ENCODE data around the gene CEBPB.
"Not testable (repeated sequence)": the region's sequence is repeated elsewhere in the genome, so short reads cannot be mapped to it uniquely, and the experiment has no call there.

Gene CEBPB

GRCh38 chr20:50190251-50191064, at the start of gene CEBPB:
CEBPB (plus strand) TSS chr20:50190830; CDS start chr20:50191034, 204 bp downstream.
- DNase-seq: peak in 55 of 58 donors; percentile 24 to 88 (median 70)

DNA sequence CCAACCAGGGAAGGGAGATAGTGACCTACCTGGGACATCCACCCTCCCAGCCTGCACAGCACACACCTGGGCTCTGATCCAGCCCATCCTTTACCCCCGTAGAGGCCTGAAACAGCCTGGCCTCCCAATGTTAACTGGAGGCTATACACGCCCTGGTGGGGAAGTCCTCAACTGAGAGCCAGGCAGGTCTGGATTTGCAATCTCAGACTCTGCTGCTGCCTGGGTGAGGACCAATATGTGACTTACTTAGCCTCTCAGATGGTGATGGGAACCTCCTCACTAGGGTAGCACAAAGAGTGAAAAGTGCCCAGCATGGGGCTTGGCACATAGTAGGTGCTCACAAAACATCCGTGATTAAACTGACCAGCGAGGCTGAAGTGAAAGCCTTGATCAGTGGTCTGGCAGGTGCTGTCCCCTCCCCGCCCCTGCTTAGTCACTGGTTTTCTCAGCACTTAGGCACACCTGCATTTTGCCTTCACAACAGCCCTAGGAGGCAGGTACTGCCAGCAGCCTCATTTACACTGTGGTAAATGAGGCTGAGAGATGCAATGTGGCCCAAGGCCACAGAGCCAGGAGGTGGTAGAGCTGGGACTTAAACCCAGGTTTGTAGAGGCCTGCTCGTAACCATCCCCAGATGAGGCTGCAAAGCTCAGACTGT, 49.5 kb upstream of the CEBPB start:
- no peak for DNase-seq

GRCh38 chr20:50141811-50142561, 48.6 kb upstream of the CEBPB start:
- DNase-seq: no peak

DNA sequence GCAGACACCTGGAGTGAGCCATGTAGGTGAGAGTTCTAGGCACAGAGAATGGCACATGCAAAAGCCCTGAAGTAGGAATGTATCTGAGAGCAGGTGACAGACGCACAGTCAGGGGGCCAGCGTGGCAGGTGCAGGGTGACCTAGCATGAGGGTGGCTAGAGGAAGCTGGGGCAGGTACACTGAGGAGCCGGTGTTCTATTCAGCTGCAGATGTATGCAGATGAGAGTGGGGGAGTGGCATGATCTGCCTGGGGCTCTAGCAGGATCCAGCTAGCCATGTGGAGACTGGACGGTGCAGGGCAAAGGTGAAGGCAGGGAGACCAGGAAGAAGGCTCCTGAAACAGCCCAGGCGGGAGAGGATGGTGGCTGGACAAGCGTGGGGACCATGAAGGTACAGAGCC, 47.8 kb upstream of the CEBPB start:
- DNase-seq: no peak

DNA sequence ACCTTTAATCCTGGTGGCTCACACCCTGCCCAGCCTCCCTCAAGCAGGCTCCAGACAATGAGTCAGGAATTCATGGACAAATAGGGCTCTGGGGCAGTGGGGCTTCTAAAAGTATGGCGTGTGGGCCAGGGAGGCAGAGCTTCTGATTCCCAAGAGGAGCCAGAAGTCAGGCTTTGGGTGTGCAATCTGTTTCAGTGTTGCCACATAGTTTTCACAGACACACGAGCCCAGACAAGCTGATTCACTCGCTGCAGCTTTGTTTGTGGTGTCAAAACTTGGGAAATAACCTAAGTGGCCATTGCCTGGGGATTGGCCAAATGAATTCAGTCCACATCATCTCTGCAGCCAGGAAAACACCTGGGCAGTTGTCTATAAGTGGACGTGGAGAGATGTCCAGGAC, 46.3 kb upstream of the CEBPB start:
- DNase-seq: no peak

- DNase-seq: no peak
Observed at GRCh38 chr20:50145566-50145965, 45.1 kb upstream of the CEBPB start.

DNA sequence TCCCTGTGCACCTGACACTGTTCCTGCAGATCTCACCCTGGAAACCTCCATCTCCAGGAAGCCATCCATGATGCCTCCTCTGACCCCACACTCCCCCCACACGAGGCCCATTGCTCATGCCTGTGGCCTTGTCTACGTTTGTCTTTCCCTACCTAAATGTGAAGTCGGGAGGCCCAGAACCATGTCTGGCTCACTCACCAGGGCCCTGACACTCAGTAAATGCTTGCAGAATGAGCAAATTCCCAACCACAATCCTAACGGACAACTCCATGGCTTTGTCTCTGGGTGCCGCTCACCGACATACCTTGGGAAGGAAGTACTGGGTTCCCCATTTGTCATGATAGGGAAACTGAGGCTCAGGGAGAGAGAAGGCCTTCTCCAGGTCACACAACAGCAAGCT, 44.4 kb upstream of the CEBPB start:
- DNase-seq: no peak

DNA sequence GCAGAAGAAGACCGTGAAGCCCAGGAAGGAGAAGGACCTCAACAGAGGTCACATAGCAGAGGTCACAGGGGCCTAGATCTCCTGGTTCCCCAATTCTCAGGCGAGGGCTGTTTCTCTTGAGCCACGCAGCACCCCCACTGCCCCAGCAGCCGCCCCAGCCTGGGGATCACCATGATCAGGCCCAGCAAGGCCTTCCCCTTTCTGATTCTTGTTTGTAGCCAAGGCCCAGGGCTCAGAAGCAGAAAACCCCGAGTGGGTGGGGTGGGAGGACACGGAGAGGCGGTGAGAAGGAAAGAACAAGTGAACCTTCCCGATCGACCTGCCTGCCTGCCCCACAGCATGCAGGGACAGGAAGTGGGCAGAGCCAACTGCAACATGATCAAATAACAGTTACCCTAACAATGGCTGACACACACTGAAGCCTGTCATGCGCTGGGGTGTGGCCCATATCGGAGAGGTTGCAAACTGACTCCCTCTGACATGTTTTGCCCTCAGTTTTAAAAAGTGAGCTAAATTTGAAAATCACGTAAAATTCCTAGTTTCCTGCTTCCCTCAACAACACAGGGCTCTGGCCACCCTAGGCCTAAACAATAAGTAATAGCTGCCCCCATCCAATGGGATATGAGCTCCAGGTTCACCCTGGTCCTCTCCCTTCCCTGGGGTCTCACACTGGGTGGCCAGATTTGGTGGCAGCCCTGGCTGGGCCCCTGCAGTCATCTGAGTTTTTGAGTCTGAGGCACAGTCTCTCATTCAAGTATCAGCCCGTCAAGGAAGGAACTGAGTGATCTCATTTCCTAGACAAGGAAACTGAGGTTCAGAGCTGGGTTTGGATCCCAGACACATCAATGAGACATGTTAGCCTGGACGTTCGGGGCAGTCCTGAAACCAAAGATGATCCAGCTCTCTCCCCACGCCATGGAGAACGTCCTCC, 43.6 kb upstream of the CEBPB start:
- DNase-seq: peak in 1 of 58 donors; percentile 6

GRCh38 chr20:50149481-50150254, 41.0 kb upstream of the CEBPB start:
- DNase-seq: peak in 1 of 58 donors; percentile 8

DNA sequence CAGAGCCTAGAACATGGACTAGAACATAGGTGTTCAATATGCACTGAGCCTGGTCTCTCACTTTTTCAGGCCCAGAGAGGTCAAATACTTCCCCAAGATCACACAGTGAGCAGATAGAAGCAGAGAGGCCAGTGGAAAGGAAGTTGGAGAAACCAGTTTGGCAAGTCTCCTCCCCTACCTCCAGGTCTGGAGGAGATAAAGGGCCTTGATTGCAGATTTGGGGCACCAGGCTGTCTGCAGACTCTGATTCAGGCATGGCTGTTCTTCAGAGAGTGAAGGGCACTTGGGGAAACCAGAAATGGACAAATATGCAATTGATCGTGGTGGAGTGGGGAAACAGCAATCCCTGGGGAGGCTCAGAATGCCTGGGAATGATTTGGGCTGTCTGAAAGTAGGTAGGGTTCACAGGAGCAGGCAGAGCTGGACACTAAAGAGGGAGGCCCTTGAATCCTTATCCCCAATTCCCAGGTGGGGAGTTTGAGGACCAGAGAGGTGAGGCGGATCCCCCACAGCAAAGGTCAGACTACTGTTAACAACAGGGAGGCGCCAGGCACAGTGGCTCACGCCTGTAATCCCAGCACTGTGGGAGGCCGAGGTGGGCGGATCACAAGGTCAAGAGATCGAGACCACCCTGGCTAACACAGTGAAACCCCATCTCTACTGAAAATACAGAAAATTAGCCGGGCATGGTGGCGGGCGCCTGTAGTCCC, 39.4 kb upstream of the CEBPB start:
- no peak for DNase-seq

GRCh38 chr20:50152394-50153152, 38.1 kb upstream of the CEBPB start:
- DNase-seq: no peak

- no peak for DNase-seq
Observed at GRCh38 chr20:50153153-50153499, 37.5 kb upstream of the CEBPB start.

- DNase-seq: peak in 57 of 58 donors; percentile 20 to 93 (median 83)
Observed at GRCh38 chr20:50153500-50154377, 36.9 kb upstream of the CEBPB start, which contains the start of gene PEDS1. PEDS1 (minus strand) TSS chr20:50153723; CDS start chr20:50153637, 86 bp downstream.

- not testable (repeated sequence) for DNase-seq
Observed at GRCh38 chr20:50161494-50161893, 29.1 kb upstream of the CEBPB start.

- DNase-seq: no peak
Observed at GRCh38 chr20:50163570-50164317, 26.9 kb upstream of the CEBPB start.

GRCh38 chr20:50165684-50166554, 24.7 kb upstream of the CEBPB start:
- DNase-seq: peak in 57 of 58 donors; percentile 17 to 97 (median 78)

Data from anterior cingulate cortex (tissue), 58 donors.